Measurements from ENCODE around the gene UBAP2L.

- TF ChIP-seq CTCF (IDR thresholded peaks at IDR 0.05) (no peak), POLR2A (IDR thresholded peaks at IDR 0.05) (no peak)
Observed at GRCh38 chr1:154318386-154318785, 97.6 kb downstream of the UBAP2L start.

Data from thyroid gland (tissue), 4 donors.